K562 (cell line): Measurements from ENCODE around the gene VMP1. TPM values are rescaled to one million over a fixed set of nuclear protein-coding genes. Genes with fewer than 3 reads are reported as not detected.

Experiments
- ATF3 ChIP-seq, 2 experiments: fragments of 450-650 bp in 1 of 2; sonication (generic) in 1 of 2; formaldehyde crosslinking in 1 of 2; IDR thresholded peaks in 1 of 2; conservative IDR thresholded peaks in 1 of 2; 2 replicates each; pipeline versions ENCODE4 v1.6.1 to v1.8.1; 2016 to 2023; ENCODE audit warnings: mild to moderate bottlenecking in 2 of 2, moderate library complexity in 2 of 2, inconsistent platforms in 1 of 2, missing genetic modification reagents in 1 of 2
- CEBPZ ChIP-seq: fragments of 150-350 bp; IDR thresholded peaks from 2 replicates; pipeline ENCODE4 v1.6.1; 2014; ENCODE audit warnings: low read depth, mild to moderate bottlenecking, low read length, borderline replicate concordance
- GATAD2A ChIP-seq: fragments of 450-650 bp; IDR thresholded peaks from 2 replicates; pipeline ENCODE4 v1.6.1; 2017
- GATAD2B ChIP-seq: fragments of 450-650 bp; IDR thresholded peaks from 2 replicates; pipeline ENCODE4 v1.6.1; 2017; ENCODE audit warnings: mild to moderate bottlenecking, borderline replicate concordance
- KDM1A ChIP-seq, 2 experiments: fragments of 450-650 bp; IDR thresholded peaks; 2 replicates each; pipeline ENCODE4 v1.6.1; 2016; ENCODE audit warnings: mild to moderate bottlenecking in 2 of 2
- MECOM ChIP-seq: fragments of 250-450 bp; sonication (Bioruptor Pico); IDR thresholded peaks from 2 replicates; pipeline ENCODE4 v1.8.0; 2022; ENCODE audit warnings: inconsistent platforms
- MEF2D ChIP-seq: conservative IDR thresholded peaks from 2 replicates; pipeline ENCODE4 v1.6.1; 2016; ENCODE audit warnings: low read depth, missing genetic modification characterization, missing compliant biosample characterization
- PHB ChIP-seq: fragments of 250-450 bp; sonication (Bioruptor Pico); IDR thresholded peaks from 2 replicates; pipeline ENCODE4 v1.5.0; 2021
- POLR2AphosphoS5 ChIP-seq: IDR thresholded peaks from 2 replicates; pipeline ENCODE4 v1.6.1; 2011; ENCODE audit warnings: mild to moderate bottlenecking, low read depth, low read length, moderate library complexity; ENCODE audit not compliant: control insufficient read depth, insufficient read depth
- SP1 ChIP-seq: sonication (generic); formaldehyde crosslinking; IDR thresholded peaks from 2 replicates; pipeline ENCODE4 v1.8.1; 2022; ENCODE audit warnings: mild to moderate bottlenecking, missing genetic modification reagents
- ZNF175 ChIP-seq: fragments of 200-800 bp; sonication (Bioruptor generic); IDR thresholded peaks from 2 replicates; pipeline ENCODE4 v1.6.1; 2016; ENCODE audit warnings: low read depth, mild to moderate bottlenecking, missing genetic modification characterization, missing compliant biosample characterization
- ZNF311 ChIP-seq: fragments of 250-450 bp; sonication (Bioruptor Pico); IDR thresholded peaks from 2 replicates; pipeline ENCODE4 v1.4.0; 2020; ENCODE audit warnings: mild to moderate bottlenecking, moderate library complexity
- ZNF589 ChIP-seq: fragments of 200-800 bp; sonication (Bioruptor generic); IDR thresholded peaks from 2 replicates; pipeline ENCODE4 v1.6.1; 2016; ENCODE audit warnings: low read depth, missing genetic modification characterization, missing compliant biosample characterization
- polyA plus RNA-seq, 8 experiments: library from polyadenylated mRNA; depleted of rRNA in 4 of 8; stranded (reverse) in 5 of 8; unstranded in 3 of 8; fragments of >200 nt; fragmentation: Nextera tagmentation in 2 of 8; fragmentation: Illumina TruSeq in 1 of 8; extraction: Ambion mirVana in 2 of 8; extraction: Trizol in 1 of 8; gene quantifications; 2 replicates each; pipeline versions ENCODE4 v1.2.1 to v1.2.3, GENCODE V29; 2011 to 2014; ENCODE audit warnings: inconsistent platforms in 1 of 8, missing spikeins in 1 of 8
- total RNA-seq, 7 experiments: library from RNA; depleted of rRNA in 6 of 7; stranded (reverse); fragments of >200 nt in 6 of 7; fragmentation: Illumina TruSeq in 2 of 7; extraction: Trizol in 2 of 7; gene quantifications; 2 replicates each; pipeline versions ENCODE4 v1.2.1 to v1.2.3, GENCODE V29; 2011 to 2021; ENCODE audit warnings: low replicate concordance in 1 of 7
- TF ChIP-seq, protein P1 (sequence below): sonication (generic); formaldehyde crosslinking; IDR thresholded peaks from 2 replicates; pipeline ENCODE4 v1.8.0; 2023; ENCODE audit warnings: mild to moderate bottlenecking, missing genetic modification reagents
- TF ChIP-seq, protein P2 (sequence below): IDR thresholded peaks from 3 replicates; pipeline ENCODE4 v1.6.1; 2011; ENCODE audit warnings: borderline replicate concordance, mild to moderate bottlenecking, moderate library complexity; ENCODE audit not compliant: insufficient read length; ENCODE audit errors: extremely low read depth

The VMP1 gene
- total and polyA plus RNA-seq, 9 of the 15 experiments (the other 6 are each of a cell fraction or from before 2014, with no cell fraction given), result 123 to 304 (median 151) TPM

DNA sequence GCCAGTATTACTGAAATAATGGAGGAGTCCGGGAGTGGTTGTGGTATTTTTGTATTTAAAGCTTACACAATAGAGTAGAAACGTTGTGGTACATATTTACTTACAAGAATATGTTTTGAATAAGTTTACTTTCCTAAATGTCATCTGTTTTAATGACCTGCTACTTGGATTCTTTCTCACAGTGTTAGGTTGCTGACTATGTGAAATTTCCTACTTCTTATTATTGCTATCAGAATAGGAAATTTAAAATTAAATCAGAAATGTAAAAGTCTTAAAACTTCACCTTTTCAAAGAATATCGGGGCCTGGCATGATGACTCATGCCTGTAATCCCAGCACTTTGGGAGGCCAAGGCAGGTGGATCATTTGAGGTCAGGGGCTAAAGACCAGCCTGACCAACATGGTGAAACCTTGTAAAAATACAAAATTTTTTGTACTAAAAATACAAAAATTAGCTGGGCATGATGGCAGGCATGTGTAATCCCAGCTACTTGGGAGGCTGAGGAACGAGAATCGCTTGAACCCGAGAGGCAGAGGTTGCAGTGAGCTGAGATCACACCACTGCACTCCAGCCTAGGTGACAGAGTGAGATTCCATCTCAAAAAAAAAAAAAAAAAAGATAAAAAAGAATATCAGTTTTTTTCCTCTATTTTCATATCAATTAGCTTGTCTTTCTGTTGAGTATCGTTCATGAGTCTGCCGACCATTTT lies 77.8 kb downstream of the VMP1 start (continued):
- TF ChIP-seq, protein P1, sequence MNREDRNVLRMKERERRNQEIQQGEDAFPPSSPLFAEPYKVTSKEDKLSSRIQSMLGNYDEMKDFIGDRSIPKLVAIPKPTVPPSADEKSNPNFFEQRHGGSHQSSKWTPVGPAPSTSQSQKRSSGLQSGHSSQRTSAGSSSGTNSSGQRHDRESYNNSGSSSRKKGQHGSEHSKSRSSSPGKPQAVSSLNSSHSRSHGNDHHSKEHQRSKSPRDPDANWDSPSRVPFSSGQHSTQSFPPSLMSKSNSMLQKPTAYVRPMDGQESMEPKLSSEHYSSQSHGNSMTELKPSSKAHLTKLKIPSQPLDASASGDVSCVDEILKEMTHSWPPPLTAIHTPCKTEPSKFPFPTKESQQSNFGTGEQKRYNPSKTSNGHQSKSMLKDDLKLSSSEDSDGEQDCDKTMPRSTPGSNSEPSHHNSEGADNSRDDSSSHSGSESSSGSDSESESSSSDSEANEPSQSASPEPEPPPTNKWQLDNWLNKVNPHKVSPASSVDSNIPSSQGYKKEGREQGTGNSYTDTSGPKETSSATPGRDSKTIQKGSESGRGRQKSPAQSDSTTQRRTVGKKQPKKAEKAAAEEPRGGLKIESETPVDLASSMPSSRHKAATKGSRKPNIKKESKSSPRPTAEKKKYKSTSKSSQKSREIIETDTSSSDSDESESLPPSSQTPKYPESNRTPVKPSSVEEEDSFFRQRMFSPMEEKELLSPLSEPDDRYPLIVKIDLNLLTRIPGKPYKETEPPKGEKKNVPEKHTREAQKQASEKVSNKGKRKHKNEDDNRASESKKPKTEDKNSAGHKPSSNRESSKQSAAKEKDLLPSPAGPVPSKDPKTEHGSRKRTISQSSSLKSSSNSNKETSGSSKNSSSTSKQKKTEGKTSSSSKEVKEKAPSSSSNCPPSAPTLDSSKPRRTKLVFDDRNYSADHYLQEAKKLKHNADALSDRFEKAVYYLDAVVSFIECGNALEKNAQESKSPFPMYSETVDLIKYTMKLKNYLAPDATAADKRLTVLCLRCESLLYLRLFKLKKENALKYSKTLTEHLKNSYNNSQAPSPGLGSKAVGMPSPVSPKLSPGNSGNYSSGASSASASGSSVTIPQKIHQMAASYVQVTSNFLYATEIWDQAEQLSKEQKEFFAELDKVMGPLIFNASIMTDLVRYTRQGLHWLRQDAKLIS (CRISPR knock-in tag), result no peak
- TF ChIP-seq ATF3 (IDR thresholded peaks at IDR 0.05) (peak; percentile 96), ATF3 (CRISPR knock-in tag; conservative IDR thresholded peaks at IDR 0.05) (no peak; the same call in 1 of the 2 replicates), PHB (CRISPR knock-in tag) (no peak), CEBPZ (no peak), KDM1A (IDR thresholded peaks at IDR 0.05) (peak; percentile 71 to 79), ZNF589 (CRISPR knock-in tag) (peak; percentile 64; the same call in 1 of the 2 replicates), MECOM (CRISPR knock-in tag) (0 out of 2 replicates have a peak, but pooled peaks have one; percentile 26), POLR2AphosphoS5 (no peak), ZNF175 (0 out of 2 replicates have a peak, but pooled peaks have one; percentile 37), ZNF311 (no peak), GATAD2A (0 out of 2 replicates have a peak, but pooled peaks have one; percentile 15), MEF2D (tag) (0 out of 2 replicates have a peak, but pooled peaks have one; percentile 35), GATAD2B (no peak), SP1 (CRISPR knock-in tag) (no peak)
- TF ChIP-seq, protein P2, sequence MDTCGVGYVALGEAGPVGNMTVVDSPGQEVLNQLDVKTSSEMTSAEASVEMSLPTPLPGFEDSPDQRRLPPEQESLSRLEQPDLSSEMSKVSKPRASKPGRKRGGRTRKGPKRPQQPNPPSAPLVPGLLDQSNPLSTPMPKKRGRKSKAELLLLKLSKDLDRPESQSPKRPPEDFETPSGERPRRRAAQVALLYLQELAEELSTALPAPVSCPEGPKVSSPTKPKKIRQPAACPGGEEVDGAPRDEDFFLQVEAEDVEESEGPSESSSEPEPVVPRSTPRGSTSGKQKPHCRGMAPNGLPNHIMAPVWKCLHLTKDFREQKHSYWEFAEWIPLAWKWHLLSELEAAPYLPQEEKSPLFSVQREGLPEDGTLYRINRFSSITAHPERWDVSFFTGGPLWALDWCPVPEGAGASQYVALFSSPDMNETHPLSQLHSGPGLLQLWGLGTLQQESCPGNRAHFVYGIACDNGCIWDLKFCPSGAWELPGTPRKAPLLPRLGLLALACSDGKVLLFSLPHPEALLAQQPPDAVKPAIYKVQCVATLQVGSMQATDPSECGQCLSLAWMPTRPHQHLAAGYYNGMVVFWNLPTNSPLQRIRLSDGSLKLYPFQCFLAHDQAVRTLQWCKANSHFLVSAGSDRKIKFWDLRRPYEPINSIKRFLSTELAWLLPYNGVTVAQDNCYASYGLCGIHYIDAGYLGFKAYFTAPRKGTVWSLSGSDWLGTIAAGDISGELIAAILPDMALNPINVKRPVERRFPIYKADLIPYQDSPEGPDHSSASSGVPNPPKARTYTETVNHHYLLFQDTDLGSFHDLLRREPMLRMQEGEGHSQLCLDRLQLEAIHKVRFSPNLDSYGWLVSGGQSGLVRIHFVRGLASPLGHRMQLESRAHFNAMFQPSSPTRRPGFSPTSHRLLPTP, result no peak
